Activated T-helper 2 cell treated with anti-CD3 and anti-CD28 coated beads, Interferon-gamma antibody, Interleukin-2, Interleukin-4, amounts not matched to agents 10 μg/mL and 5 μg/mL and 100 μg/mL, durations not matched to agents 14 hours and 24 hours and 36 hours (primary cell): Measurements from ENCODE around the gene GPD2. TPM values are rescaled to one million over a fixed set of nuclear protein-coding genes. Genes with fewer than 3 reads are reported as not detected.
"Not testable (repeated sequence)": the region's sequence is repeated elsewhere in the genome, so short reads cannot be mapped to it uniquely, and the experiment has no call there.

Source experiments
- DNase-seq: peaks from one replicate; pipeline ENCODE4 v3.0.0; 2021; ENCODE audit warnings: low spot score
- H3K27ac Mint-ChIP-seq: one replicate; pipeline ENCODE4 v1.8.0; 2021; ENCODE audit warnings: mixed read lengths
- H3K27me3 Mint-ChIP-seq: one replicate; pipeline ENCODE4 v1.8.0; 2021; ENCODE audit warnings: low read depth, mixed read lengths
- H3K36me3 Mint-ChIP-seq: one replicate; pipeline ENCODE4 v1.8.0; 2021; ENCODE audit warnings: low read depth, mixed read lengths
- H3K4me1 Mint-ChIP-seq: one replicate; pipeline ENCODE4 v1.8.0; 2021; ENCODE audit warnings: low read depth, mixed read lengths
- H3K4me3 Mint-ChIP-seq: one replicate; pipeline ENCODE4 v1.8.0; 2021; ENCODE audit warnings: low read depth, mild to moderate bottlenecking, moderate library complexity, mixed read lengths
- H3K9me3 Mint-ChIP-seq: one replicate; pipeline ENCODE4 v1.8.0; 2021; ENCODE audit warnings: mixed read lengths
- intact Hi-C: fragments of 100-400 bp; cut with micrococcal nuclease; formaldehyde crosslinking; loops from one replicate; pipeline ENCODE4 v1.15.1; 2023
- total RNA-seq: library from RNA; stranded (reverse); gene quantifications from 2 replicates; pipeline ENCODE4 v1.2.3, GENCODE V29; 2022

Gene GPD2
- total RNA-seq, 1 donor from 2014 or later, result 23.7 TPM

- not testable (repeated sequence) for H3K27me3 Mint-ChIP-seq
Measured at GRCh38 chr2:156528583-156528982, 92.4 kb downstream of the GPD2 start.

DNA sequence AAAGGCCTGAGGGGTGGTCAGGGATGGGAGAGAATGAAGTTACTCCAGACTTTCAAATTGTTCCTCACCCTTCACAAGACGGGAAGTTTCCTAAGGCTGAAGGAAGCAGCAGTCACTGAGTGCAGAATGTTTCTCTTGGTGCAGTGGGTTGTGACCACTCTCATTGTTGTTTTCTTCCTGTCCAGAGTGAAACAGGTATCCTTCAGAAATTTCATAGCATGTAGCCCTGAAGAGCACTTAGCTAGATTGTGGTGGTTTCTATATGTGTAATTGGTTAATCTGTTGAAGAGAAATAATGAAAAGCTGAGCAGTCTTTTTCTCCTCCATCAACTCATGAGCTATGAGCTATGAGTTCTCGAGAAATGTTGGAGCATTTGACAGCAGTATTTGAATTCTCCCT is 96.8 kb downstream of the GPD2 start:
- intact Hi-C loops, result no loop called here
- no peaks in the 10 kb centered on the region for H3K9me3 Mint-ChIP-seq
- no peak for DNase-seq
- H3K27ac Mint-ChIP-seq, result no peak overlapping the region
- peaks cover 11% of the 10 kb centered on the region for H3K4me1 Mint-ChIP-seq
- H3K4me3 Mint-ChIP-seq, result no peak overlapping the region
- H3K36me3 Mint-ChIP-seq, result no peaks in the 10 kb centered on the region
- H3K27me3 Mint-ChIP-seq, result no peaks in the 10 kb centered on the region

More at GRCh38 chr2:156528583-156528982, 92.4 kb downstream of the GPD2 start:
- H3K36me3 Mint-ChIP-seq, H3K9me3 Mint-ChIP-seq, DNase-seq, H3K27ac Mint-ChIP-seq, intact Hi-C loops, H3K4me3 Mint-ChIP-seq, H3K4me1 Mint-ChIP-seq: not testable (repeated sequence)

DNA sequence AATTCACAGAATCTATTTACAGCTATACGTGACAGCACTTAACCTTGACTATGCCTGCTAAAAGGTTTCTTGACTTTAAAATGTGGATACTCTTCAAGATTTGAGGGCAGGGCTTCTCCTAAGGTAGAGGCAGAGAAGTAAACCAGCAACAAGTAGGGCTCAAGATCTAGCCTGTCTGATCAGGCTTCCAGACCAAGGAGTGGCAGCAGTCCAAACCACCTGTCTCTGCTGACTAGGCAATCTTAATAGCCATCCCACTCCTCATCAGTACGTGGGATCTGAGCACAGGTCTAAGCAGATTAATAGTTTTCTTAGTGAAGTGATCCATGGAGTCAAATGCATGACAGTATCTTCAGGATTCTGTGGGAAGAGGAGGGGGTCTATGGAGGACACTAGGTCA is 100.4 kb downstream of the GPD2 start:
- intact Hi-C loops, result no loop called here

DNA sequence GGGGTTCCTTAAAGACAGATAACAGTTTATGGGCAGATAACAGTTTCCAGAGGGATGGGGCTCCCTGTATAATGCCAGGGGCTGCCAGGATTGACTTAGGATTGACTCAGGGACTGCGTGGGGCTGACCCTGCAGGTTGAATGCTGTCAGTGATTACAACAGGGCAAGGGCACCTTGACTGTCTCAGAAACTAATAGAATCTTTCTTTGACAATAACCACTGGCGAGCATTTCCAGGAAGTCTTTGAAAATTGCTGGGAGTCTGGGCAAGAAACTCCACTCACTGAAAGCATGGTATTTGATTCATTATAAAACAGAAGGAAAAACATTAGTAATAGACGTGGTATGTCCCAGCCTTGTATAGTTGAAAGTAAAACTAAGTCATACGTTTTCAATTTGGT is 101.0 kb downstream of the GPD2 start:
- peaks cover 6% of the 10 kb centered on the region for H3K36me3 Mint-ChIP-seq
- no peak overlapping the region for H3K4me3 Mint-ChIP-seq
- no peaks in the 10 kb centered on the region for H3K9me3 Mint-ChIP-seq
- no peaks in the 10 kb centered on the region for H3K27me3 Mint-ChIP-seq
- DNase-seq, result no peak
- peaks cover 31% of the 10 kb centered on the region for H3K4me1 Mint-ChIP-seq
- H3K27ac Mint-ChIP-seq, result no peak overlapping the region
- intact Hi-C loops, result no loop called here

More for the DNA sequence above, 100.4 kb downstream of the GPD2 start:
- Mint-ChIP-seq H3K4me1 (peaks cover 31% of the 10 kb centered on the region), H3K36me3 (peaks cover 6% of the 10 kb centered on the region), H3K27ac (no peak overlapping the region), H3K4me3 (no peak overlapping the region), H3K27me3 (no peaks in the 10 kb centered on the region), H3K9me3 (no peaks in the 10 kb centered on the region)
- DNase-seq, result no peak

DNA sequence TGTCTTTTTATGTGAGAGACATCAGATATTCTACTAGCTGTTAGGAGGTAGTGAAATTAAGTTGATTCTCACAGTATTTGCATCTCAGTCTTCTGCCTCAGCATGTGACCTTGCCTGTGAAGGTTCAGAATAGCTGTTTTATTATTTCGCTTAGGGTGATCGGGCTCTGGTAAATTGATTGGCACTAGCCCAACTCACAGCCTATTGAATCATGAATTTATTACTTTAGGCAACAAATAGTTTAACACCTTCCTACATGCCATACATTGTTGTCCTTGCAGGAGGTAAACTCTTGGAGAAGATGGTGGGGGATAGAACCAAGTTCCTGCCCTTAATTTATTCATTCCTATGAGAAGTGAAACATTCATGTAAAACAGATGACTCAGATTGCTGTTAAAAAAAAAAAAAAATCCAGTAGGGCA is 101.9 kb downstream of the GPD2 start:
- Mint-ChIP-seq H3K27me3 (no peaks in the 10 kb centered on the region), H3K4me3 (no peak overlapping the region), H3K4me1 (peaks cover 31% of the 10 kb centered on the region), H3K27ac (no peak overlapping the region), H3K9me3 (no peaks in the 10 kb centered on the region), H3K36me3 (peaks cover 10% of the 10 kb centered on the region)
- no peak for DNase-seq
- intact Hi-C loops, result no loop called here

DNA sequence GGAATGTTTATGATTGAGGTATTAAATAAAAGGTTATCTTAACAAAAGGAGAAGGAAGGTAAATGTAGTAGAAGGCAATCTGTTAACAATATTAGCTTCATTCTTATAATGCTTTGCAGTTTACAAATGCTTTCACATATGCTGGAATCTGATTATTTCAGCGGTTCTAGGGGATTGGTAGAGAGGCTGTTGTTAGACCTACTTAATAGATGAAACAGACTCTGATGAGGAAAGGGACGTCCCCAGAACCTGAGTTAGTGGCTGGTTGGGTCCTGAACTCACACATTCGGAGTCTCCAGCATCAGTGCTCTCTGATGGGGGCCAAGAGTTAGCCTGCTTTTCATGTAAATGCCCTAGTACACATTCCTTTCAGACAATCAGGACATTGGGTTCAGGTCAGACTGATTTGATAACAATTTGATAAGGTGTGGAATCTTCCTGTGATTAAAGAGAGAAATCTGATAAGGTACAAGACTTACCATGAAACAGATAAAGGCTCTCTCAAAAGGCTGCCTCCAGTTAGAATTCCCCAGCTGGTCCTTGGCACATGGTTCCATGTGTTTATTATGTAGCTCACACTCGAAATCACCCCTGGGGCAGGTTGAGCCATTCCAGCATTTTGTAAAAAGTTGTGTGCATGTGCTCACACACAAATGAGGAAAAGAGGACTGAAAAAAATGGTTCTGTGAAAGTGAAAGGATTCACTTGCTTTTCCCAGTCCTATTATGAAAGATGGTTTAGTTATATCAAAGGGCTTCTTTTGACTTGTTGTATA is 103.1 kb downstream of the GPD2 start:
- Mint-ChIP-seq H3K27ac (no peak overlapping the region), H3K4me1 (peaks cover 26% of the 10 kb centered on the region), H3K4me3 (no peak overlapping the region), H3K27me3 (no peaks in the 10 kb centered on the region), H3K9me3 (peaks cover 3% of the 10 kb centered on the region), H3K36me3 (peaks cover 17% of the 10 kb centered on the region)
- no peak for DNase-seq
- intact Hi-C loops, result no loop called here

DNA sequence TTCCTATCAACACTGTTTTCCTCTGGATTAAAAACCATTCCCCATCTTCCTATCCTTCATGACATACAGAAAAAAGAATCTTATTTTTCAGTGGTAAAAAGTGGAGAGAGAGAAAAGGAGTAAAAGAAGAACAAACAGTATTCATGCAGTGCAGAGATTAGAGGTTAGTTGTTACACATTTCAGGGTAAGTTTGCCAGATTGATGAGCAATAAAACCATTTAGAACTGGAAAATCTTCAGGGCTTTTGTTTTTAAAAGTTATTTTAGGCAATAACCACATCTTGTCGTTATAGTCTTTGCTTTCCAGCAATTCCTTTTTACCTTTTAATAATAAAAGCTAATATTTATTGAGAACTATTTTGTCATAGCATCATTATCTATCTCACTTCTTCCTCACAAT is 104.5 kb downstream of the GPD2 start:
- no peaks in the 10 kb centered on the region for H3K27me3 Mint-ChIP-seq
- intact Hi-C loops, result no loop called here
- peaks cover 17% of the 10 kb centered on the region for H3K36me3 Mint-ChIP-seq
- H3K4me1 Mint-ChIP-seq, result peaks cover 26% of the 10 kb centered on the region
- H3K27ac Mint-ChIP-seq, result no peak overlapping the region
- DNase-seq, result no peak
- peaks cover 3% of the 10 kb centered on the region for H3K9me3 Mint-ChIP-seq
- no peak overlapping the region for H3K4me3 Mint-ChIP-seq

DNA sequence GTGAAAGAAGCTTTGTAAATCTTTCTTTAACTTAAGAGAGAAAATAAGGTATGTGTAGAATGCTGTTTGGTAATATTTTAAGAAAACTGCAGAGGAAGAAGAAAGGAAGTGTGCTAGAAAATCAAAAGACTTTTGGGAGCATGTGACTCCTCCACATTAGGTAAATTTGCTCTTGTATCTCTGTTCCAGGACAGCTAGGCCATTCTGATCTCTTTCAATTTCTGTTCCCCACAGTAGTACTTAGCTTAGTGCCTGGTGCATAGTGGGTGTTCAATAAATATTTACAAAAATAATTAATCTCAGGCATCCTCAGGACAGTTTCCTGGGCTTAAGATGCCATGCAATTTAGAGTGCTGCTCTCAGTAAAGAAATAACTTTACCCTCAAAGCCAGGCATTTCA is 105.0 kb downstream of the GPD2 start:
- no peak overlapping the region for H3K4me3 Mint-ChIP-seq
- H3K4me1 Mint-ChIP-seq, result peaks cover 26% of the 10 kb centered on the region
- intact Hi-C loops, result no loop called here
- H3K36me3 Mint-ChIP-seq, result peaks cover 17% of the 10 kb centered on the region
- H3K27me3 Mint-ChIP-seq, result no peaks in the 10 kb centered on the region
- peaks cover 3% of the 10 kb centered on the region for H3K9me3 Mint-ChIP-seq
- H3K27ac Mint-ChIP-seq, result no peak overlapping the region
- no peak for DNase-seq

DNA sequence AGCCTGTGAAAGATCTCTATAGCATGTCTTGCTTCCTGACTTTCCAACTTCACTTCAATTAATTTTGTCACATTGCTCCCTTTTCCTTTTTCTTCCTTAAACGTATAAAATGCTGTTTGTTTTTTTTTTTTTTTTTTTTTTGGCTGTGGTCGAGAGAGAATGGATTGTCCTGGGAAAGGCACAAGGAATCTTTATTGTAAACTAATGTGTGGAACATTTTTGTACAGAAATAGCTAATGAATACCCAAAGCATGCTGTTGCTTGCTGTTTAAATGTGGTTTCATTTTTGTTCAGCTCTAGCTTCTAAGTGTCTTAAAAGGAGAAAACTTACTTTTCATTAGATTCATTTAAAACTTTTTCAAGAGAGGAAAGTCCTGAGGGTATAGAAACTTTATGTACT is 105.5 kb downstream of the GPD2 start:
- peaks cover 17% of the 10 kb centered on the region for H3K36me3 Mint-ChIP-seq
- peaks cover 3% of the 10 kb centered on the region for H3K9me3 Mint-ChIP-seq
- intact Hi-C loops, result no loop called here
- no peak overlapping the region for H3K27ac Mint-ChIP-seq
- H3K27me3 Mint-ChIP-seq, result no peaks in the 10 kb centered on the region
- peaks cover 23% of the 10 kb centered on the region for H3K4me1 Mint-ChIP-seq
- no peak overlapping the region for H3K4me3 Mint-ChIP-seq
- DNase-seq, result no peak

DNA sequence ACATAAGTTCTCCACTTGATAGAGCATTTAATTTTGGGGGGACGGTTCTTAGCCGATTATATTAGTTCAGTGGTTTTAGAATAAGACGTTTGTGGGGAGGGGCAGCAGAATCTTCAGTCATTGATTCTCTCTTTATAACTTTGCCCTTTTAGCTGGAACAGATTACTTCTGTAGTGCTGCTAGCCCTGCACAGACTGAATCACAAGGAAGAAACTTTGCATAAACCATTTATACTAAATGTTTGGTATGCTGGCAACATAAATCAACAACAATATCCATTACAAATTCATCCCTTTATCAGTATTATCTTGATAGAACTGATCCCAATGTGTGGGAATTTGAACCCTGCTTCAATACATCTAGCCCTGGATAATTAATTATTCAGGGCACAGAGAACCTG is 112.2 kb downstream of the GPD2 start:
- peaks cover 9% of the 10 kb centered on the region for H3K36me3 Mint-ChIP-seq
- H3K4me1 Mint-ChIP-seq, result no peaks in the 10 kb centered on the region
- H3K27me3 Mint-ChIP-seq, result no peaks in the 10 kb centered on the region
- no peak overlapping the region for H3K4me3 Mint-ChIP-seq
- H3K27ac Mint-ChIP-seq, result no peak overlapping the region
- no peak for DNase-seq
- peaks cover 2% of the 10 kb centered on the region for H3K9me3 Mint-ChIP-seq
- intact Hi-C loops, result no loop called here

DNA sequence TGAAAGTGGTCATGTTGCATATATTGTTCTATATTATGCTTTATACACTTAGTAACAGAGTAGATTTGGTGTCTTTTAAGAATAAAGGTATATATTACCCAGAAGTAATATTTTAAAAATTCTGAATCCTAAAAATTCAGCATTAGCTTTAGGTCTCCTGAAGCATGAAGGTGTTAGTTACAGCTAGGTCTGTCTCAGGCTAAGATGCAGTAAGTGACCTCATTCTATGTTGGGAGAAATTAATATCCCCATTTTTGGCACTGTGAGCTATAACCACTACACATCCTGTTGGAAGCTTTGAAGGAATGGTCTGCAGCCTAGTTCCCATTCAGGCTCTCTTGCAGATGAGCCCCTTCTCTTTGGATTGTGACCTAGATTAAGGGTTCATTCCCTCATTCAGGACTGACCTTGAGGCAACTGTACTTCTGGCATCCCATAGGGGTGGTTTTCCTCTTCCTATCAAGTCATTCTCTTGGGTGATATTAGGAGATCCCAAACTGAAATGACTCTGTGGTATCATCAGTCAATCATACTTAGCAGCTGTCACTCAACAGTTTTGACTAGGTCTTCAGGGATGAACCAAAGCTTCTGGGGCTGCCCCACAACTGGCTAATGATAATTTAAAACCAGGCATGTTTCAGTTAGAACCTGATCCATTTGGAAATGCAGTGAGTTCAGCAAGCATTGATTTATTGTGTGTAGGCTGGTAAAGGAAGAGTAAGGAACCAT is 117.7 kb downstream of the GPD2 start:
- no peaks in the 10 kb centered on the region for H3K9me3 Mint-ChIP-seq

DNA sequence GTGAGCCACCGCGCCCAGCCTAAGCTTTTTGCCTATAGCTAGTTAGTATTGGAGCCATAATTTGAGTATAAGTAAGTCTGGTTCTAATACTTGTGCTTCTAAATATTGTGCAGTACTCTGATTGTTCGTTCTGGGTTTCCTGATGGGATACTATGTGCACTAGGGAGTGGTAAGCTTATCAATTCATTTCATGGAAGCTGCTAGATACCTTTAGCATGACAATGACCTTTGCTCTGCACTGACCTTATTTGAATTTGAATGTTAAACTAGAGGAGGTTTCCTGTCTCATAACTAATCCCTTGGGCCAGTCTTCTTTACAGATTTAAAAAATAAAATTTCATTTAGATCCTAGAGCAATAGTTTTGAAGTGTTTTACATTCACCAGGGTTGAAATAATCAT is 125.1 kb downstream of the GPD2 start:
- Mint-ChIP-seq H3K9me3 (no peaks in the 10 kb centered on the region), H3K4me3 (no peak overlapping the region), H3K4me1 (peaks cover 7% of the 10 kb centered on the region), H3K27ac (no peak overlapping the region), H3K27me3 (no peaks in the 10 kb centered on the region), H3K36me3 (peaks cover 21% of the 10 kb centered on the region)
- no peak for DNase-seq
- intact Hi-C loops, result no loop called here

More for the DNA sequence above, 117.7 kb downstream of the GPD2 start:
- no peak for DNase-seq
- H3K27ac Mint-ChIP-seq, result no peak overlapping the region
- H3K36me3 Mint-ChIP-seq, result peaks cover 22% of the 10 kb centered on the region
- intact Hi-C loops, result no loop called here
- H3K4me3 Mint-ChIP-seq, result no peak overlapping the region
- no peaks in the 10 kb centered on the region for H3K27me3 Mint-ChIP-seq
- H3K4me1 Mint-ChIP-seq, result no peaks in the 10 kb centered on the region

DNA sequence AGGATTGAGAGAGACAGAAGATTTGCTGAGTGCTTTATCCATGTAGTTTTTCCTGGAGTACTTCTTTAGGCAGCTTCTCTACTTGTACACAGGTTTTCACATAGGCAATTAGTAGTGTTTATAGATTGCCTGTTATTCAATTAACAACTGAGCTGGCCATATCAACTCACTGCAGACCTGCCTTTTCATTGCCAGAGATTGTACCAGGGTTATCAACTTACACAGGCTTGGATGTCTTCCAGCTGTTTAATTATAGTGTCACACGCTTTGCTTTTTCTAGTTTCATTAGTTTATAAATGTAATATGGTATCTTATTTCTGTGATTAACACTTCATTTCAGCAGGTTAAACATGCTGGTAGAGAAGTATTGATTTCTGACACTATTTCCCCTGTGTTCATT is 125.9 kb downstream of the GPD2 start:
- no peaks in the 10 kb centered on the region for H3K27me3 Mint-ChIP-seq
- H3K36me3 Mint-ChIP-seq, result peaks cover 21% of the 10 kb centered on the region
- H3K4me1 Mint-ChIP-seq, result peaks cover 7% of the 10 kb centered on the region
- intact Hi-C loops, result no loop called here
- no peak overlapping the region for H3K4me3 Mint-ChIP-seq
- no peak overlapping the region for H3K27ac Mint-ChIP-seq
- no peaks in the 10 kb centered on the region for H3K9me3 Mint-ChIP-seq
- no peak for DNase-seq
